H1 (cell line): ENCODE measurements around the gene PDE4D. TPM values are rescaled to one million over a fixed set of nuclear protein-coding genes. Genes with fewer than 3 reads are reported as not detected.

Experiments used
- CBX5 ChIP-seq: fragments of 300-800, 300-1000 bp; sonication (generic); IDR thresholded peaks from 2 replicates; pipeline ENCODE4 v1.7.1; 2016; ENCODE audit warnings: antibody characterized with exemption, low read length, low read depth
- GABPA ChIP-seq: IDR thresholded peaks from 2 replicates; pipeline ENCODE4 v1.6.1; 2011; ENCODE audit warnings: mild to moderate bottlenecking, low read length, moderate library complexity, borderline replicate concordance; ENCODE audit not compliant: insufficient read depth
- HDAC6 ChIP-seq: IDR thresholded peaks from one replicate; pipeline ENCODE4 v1.7.1; 2012; ENCODE audit warnings: low read depth, mild to moderate bottlenecking, inconsistent platforms, low read length, moderate library complexity
- KDM1A ChIP-seq: fragments of 200-600, 300-600 bp; sonication (generic); IDR thresholded peaks from 2 replicates; pipeline ENCODE4 v1.7.1; 2016; ENCODE audit warnings: mild to moderate bottlenecking, low read length, borderline replicate concordance
- RXRA ChIP-seq: IDR thresholded peaks from 2 replicates; pipeline ENCODE4 v1.6.1; 2011; ENCODE audit warnings: low read depth, mild to moderate bottlenecking, low read length, moderate library complexity; ENCODE audit not compliant: insufficient read depth
- SIRT6 ChIP-seq: IDR thresholded peaks from one replicate; pipeline ENCODE4 v1.7.1; 2012; ENCODE audit warnings: low read length, inconsistent platforms
- polyA plus RNA-seq, 7 experiments: library from polyadenylated mRNA; depleted of rRNA in 3 of 7; stranded (reverse) in 5 of 7; unstranded in 2 of 7; fragments of >200 nt in 5 of 7; fragments of 200-250 nt in 2 of 7; gene quantifications; 1 replicate in 5 of 7; 2 replicates in 1 of 7; 4 replicates in 1 of 7; pipeline versions ENCODE4 v1.2.1 to v1.2.3, GENCODE V29; 2011 to 2013; ENCODE audit warnings: missing spikeins in 2 of 7, mixed read lengths in 2 of 7
- total RNA-seq: library from RNA; stranded (reverse); fragmentation: NEBNext Ultra II Directional; extraction: Animal tissue kit (Norgen Biotek cat#: 25700); gene quantifications from 2 replicates; pipeline ENCODE4 v1.2.1, GENCODE V29; 2021
- TF ChIP-seq, protein P1 (sequence below): fragments of 300-600 bp; sonication (generic); IDR thresholded peaks from 2 replicates; pipeline ENCODE4 v1.7.1; 2012; ENCODE audit warnings: low read length, moderate library complexity, mild to moderate bottlenecking, inconsistent platforms; ENCODE audit not compliant: insufficient replicate concordance
- TF ChIP-seq, protein P2 (sequence below): IDR thresholded peaks from 2 replicates; pipeline ENCODE4 v1.6.1; 2012; ENCODE audit warnings: inconsistent platforms
- TF ChIP-seq, protein P3 (sequence below), 3 experiments: IDR thresholded peaks; 1 replicate in 2 of 3; 2 replicates in 1 of 3; pipeline versions ENCODE4 v1.5.1 to v1.6.1; 2011; ENCODE audit warnings: low read length in 3 of 3, mild to moderate bottlenecking in 3 of 3, inconsistent platforms in 2 of 3, low read depth in 1 of 3, moderate library complexity in 1 of 3; ENCODE audit not compliant: insufficient read depth in 1 of 3; ENCODE audit errors: control extremely low read depth in 1 of 3

The PDE4D gene
- total and polyA plus RNA-seq, 2 of the 8 experiments (the other 6 are each of a cell fraction or from before 2014, with no cell fraction given), result 2.3 to 3.7 TPM

DNA sequence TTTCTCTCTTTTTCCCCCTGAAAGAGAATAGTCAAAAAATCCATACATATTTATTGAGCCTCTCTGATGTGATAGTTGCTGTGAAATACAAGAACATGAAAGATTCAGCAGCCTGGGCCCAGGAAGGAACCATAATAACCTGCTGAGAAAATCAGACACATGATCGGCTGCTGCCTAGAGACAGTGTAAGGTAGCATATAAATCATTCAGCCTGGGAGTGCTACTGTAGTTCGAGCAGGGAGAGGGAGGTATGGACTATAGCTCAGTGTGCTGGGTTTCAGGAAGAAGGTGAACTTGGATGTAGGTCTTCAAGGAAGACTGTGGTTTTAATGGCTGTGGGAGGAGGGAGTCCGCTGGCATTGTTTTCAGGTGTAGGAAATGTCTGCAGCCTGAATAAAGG lies 841.6 kb downstream of the PDE4D start (continued):
- TF ChIP-seq, protein P1, sequence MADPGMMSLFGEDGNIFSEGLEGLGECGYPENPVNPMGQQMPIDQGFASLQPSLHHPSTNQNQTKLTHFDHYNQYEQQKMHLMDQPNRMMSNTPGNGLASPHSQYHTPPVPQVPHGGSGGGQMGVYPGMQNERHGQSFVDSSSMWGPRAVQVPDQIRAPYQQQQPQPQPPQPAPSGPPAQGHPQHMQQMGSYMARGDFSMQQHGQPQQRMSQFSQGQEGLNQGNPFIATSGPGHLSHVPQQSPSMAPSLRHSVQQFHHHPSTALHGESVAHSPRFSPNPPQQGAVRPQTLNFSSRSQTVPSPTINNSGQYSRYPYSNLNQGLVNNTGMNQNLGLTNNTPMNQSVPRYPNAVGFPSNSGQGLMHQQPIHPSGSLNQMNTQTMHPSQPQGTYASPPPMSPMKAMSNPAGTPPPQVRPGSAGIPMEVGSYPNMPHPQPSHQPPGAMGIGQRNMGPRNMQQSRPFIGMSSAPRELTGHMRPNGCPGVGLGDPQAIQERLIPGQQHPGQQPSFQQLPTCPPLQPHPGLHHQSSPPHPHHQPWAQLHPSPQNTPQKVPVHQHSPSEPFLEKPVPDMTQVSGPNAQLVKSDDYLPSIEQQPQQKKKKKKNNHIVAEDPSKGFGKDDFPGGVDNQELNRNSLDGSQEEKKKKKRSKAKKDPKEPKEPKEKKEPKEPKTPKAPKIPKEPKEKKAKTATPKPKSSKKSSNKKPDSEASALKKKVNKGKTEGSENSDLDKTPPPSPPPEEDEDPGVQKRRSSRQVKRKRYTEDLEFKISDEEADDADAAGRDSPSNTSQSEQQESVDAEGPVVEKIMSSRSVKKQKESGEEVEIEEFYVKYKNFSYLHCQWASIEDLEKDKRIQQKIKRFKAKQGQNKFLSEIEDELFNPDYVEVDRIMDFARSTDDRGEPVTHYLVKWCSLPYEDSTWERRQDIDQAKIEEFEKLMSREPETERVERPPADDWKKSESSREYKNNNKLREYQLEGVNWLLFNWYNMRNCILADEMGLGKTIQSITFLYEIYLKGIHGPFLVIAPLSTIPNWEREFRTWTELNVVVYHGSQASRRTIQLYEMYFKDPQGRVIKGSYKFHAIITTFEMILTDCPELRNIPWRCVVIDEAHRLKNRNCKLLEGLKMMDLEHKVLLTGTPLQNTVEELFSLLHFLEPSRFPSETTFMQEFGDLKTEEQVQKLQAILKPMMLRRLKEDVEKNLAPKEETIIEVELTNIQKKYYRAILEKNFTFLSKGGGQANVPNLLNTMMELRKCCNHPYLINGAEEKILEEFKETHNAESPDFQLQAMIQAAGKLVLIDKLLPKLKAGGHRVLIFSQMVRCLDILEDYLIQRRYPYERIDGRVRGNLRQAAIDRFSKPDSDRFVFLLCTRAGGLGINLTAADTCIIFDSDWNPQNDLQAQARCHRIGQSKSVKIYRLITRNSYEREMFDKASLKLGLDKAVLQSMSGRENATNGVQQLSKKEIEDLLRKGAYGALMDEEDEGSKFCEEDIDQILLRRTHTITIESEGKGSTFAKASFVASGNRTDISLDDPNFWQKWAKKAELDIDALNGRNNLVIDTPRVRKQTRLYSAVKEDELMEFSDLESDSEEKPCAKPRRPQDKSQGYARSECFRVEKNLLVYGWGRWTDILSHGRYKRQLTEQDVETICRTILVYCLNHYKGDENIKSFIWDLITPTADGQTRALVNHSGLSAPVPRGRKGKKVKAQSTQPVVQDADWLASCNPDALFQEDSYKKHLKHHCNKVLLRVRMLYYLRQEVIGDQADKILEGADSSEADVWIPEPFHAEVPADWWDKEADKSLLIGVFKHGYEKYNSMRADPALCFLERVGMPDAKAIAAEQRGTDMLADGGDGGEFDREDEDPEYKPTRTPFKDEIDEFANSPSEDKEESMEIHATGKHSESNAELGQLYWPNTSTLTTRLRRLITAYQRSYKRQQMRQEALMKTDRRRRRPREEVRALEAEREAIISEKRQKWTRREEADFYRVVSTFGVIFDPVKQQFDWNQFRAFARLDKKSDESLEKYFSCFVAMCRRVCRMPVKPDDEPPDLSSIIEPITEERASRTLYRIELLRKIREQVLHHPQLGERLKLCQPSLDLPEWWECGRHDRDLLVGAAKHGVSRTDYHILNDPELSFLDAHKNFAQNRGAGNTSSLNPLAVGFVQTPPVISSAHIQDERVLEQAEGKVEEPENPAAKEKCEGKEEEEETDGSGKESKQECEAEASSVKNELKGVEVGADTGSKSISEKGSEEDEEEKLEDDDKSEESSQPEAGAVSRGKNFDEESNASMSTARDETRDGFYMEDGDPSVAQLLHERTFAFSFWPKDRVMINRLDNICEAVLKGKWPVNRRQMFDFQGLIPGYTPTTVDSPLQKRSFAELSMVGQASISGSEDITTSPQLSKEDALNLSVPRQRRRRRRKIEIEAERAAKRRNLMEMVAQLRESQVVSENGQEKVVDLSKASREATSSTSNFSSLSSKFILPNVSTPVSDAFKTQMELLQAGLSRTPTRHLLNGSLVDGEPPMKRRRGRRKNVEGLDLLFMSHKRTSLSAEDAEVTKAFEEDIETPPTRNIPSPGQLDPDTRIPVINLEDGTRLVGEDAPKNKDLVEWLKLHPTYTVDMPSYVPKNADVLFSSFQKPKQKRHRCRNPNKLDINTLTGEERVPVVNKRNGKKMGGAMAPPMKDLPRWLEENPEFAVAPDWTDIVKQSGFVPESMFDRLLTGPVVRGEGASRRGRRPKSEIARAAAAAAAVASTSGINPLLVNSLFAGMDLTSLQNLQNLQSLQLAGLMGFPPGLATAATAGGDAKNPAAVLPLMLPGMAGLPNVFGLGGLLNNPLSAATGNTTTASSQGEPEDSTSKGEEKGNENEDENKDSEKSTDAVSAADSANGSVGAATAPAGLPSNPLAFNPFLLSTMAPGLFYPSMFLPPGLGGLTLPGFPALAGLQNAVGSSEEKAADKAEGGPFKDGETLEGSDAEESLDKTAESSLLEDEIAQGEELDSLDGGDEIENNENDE, result no peak
- no peak for TF ChIP-seq GABPA
- TF ChIP-seq HDAC6, result no peak
- no peak for TF ChIP-seq RXRA
- TF ChIP-seq CBX5, result no peak
- TF ChIP-seq SIRT6, result no peak
- TF ChIP-seq, protein P2, sequence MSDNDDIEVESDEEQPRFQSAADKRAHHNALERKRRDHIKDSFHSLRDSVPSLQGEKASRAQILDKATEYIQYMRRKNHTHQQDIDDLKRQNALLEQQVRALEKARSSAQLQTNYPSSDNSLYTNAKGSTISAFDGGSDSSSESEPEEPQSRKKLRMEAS, result no peak
- TF ChIP-seq, protein P3, sequence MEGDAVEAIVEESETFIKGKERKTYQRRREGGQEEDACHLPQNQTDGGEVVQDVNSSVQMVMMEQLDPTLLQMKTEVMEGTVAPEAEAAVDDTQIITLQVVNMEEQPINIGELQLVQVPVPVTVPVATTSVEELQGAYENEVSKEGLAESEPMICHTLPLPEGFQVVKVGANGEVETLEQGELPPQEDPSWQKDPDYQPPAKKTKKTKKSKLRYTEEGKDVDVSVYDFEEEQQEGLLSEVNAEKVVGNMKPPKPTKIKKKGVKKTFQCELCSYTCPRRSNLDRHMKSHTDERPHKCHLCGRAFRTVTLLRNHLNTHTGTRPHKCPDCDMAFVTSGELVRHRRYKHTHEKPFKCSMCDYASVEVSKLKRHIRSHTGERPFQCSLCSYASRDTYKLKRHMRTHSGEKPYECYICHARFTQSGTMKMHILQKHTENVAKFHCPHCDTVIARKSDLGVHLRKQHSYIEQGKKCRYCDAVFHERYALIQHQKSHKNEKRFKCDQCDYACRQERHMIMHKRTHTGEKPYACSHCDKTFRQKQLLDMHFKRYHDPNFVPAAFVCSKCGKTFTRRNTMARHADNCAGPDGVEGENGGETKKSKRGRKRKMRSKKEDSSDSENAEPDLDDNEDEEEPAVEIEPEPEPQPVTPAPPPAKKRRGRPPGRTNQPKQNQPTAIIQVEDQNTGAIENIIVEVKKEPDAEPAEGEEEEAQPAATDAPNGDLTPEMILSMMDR (IDR thresholded peaks at IDR 0.05; ENCODE audit: control extremely low read depth in 1 of 3, insufficient read depth in 1 of 3, low read depth in 1 of 3, low read length in 3 of 3), result no peak
- TF ChIP-seq KDM1A, result no peak
